NCI-H1694 treated with DMSO at 0.1 percent for 48 hours (cell line): ENCODE measurements around the gene OR4P4.

ENCODE experiments used
- DNase-seq: peaks from one replicate; lab custom pipeline; 2025; lab: John Stamatoyannopoulos, UW

OR4P4 gene

GRCh38 chr11:55634813-55635212 lies at the start of gene OR4P4:
TSS of gene OR4P4 (plus strand) at chr11:55635113.
- no peak for DNase-seq

DNA sequence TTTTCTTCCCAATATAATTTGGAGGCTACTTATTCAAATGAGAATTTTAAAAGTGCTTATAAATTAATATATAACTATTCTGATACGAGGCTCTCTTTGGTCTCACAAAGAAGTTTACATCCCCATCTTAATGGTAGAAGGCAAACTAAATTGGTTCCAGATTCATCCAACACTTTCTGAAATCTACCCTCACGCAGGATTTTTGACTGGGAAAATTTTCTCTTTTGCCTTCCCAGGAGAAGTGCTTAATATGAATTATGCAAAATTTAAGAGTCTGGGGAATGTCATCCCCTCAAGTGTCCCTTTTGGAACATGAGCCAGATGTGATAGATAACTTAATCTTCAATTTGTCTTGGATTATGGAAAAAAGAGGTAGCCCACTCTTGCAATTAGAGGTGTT lies 27.4 kb upstream of the OR4P4 start, which contains the start of gene OR4C11:
TSS of gene OR4C11 (minus strand) at position 101 of the 400 bp plus-strand sequence. CDS start 3,272 bp downstream, outside the sequence.
- no peak for DNase-seq

DNA sequence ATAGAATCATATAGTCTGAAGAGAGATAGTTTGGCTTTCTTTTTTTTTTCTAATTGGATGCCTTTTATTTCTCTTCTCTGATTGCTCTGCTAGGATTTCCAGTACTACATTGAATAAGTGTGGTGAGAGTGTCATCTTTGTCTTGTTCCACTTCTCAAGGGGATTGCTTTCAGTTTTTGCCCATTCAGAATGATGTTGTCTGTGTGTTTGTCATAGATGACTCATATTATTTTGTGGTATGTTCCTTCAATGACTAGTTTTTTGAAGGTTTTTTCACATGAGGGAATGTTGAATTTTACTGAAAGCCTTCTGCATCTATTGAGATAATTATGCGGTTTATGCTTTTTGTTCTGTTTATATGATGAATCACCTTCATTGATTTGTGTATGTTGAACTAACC lies 10.4 kb upstream of the OR4P4 start:
- no peak for DNase-seq

GRCh38 chr11:55648027-55648426 lies 13.1 kb downstream of the OR4P4 start, which contains the start of gene OR4S2:
TSS of gene OR4S2 (plus strand) at chr11:55648327. CDS start at chr11:55650904, 2,577 bp downstream.
- DNase-seq, result no peak

GRCh38 chr11:55652560-55652959 lies 17.6 kb downstream of the OR4P4 start:
- DNase-seq, result no peak

DNA sequence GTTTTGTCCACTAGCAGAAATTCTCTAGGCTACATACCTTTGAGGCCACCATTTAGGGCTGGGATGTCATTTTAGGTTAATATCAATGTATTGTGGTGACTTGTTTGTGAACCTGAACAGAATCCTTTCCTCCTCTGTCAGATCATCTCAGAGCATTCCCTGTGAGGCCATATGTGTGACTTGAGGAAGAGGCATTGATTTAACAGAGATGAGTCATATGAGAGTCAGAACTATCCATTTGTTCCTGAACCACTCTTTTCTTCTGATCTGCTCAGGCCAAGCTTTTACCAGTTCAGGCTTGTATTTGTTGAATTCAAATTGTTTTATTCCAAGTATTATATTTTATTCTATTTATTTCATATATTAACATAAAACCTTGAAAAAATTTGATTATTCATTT lies 20.2 kb downstream of the OR4P4 start:
- no peak for DNase-seq

GRCh38 chr11:55658031-55658573 lies 23.2 kb downstream of the OR4P4 start:
- no peak for DNase-seq

DNA sequence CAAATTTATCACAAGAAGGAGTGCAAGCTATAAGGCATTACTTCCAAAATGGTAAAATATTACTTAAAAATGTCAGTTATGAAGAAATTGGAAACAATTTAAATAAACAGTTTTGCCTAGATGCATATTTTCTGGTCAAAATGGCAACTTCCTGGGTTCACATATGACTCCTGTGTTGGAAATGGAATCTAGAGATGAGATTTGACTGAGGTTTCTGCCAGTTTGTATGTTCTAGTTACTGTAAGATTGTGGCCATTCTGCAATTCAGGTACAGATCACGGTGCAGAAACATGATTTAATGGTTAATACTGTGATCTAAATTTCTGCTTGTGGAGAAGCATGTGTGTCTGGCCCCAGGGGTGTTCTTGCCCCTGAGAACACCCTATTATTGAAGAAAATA lies 23.7 kb downstream of the OR4P4 start:
- DNase-seq, result no peak

DNA sequence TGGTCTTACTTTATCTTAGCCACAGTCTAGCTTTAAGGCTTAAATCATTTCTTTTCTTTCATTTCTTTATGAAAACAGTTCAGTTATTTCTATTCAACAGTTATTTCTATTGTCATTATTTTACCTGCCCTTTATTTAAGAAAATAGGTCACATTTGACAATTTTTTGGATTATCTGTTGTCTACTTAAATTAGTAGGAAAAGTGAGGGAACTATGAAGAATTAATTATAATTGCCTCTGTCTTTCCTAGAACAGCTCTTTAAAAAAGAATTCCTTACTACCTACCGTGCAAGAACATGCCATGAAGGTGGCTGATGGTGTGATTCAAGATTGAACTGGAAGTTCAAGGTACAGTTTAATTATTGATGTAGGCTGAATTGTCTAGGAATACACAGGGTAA lies 27.0 kb downstream of the OR4P4 start, which contains the start of gene OR4C6:
TSS of gene OR4C6 (plus strand) at position 301 of the 400 bp plus-strand sequence. CDS start 2,966 bp downstream, outside the sequence.
- DNase-seq, result no peak

DNA sequence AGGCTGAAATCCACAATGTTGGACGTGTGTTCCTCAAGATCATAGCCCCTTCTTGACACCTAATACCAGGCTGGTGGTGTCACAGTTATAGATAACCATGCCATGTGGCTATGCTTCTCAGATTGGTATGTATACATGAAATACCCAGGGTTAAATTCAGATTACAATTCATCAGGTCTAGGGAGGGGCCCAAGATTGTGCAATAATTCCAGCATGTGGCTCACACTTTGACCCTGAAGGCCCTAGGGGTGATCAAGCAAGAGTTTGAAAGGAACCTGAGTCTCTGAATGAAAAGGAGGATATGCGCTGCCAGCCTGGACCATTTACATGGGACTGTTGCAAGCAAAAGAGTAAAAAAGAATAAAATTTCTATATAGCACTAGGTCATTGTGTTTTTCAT lies 34.5 kb downstream of the OR4P4 start:
- DNase-seq, result no peak

DNA sequence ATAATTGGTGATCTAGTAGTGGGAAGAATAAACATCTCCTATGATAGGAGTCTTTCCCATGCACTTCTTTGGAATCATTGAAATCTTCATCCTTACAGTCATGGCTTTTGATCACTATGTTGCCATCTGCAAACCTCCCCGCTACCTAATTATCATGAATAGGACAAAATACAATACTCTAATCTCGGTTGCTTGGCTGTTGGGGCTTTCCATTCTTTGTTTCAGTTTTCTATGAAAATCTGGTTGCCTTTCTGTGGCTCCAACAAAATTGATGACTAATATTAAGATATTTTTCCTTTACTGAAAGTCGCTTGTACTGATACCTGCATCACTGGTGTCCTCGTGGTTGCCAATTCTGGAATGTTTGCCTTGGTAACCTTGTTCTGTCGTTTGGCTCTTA lies 38.9 kb downstream of the OR4P4 start:
- no peak for DNase-seq
